A673 (cell line): ENCODE results near the gene SPATA6L. TPM values are rescaled to one million over a fixed set of nuclear protein-coding genes. Genes with fewer than 3 reads are reported as not detected.

Source experiments
- BruUV-seq: library from RNA; stranded (reverse); fragments of 400-500 nt; replicated peaks from 2 replicates; lab custom pipeline; 2021; lab: Mats Ljungman, UMichigan
- CTCF ChIA-PET: fragments of 300-600 bp; sonication (Branson Sonifier 250); formaldehyde crosslinking; loops from one replicate; lab custom pipeline; 2022; ENCODE audit warnings: antibody characterized with exemption; lab: Charles Lee
- POLR2A ChIA-PET: fragments of 300-600 bp; sonication (Branson Sonifier 250); formaldehyde crosslinking; loops from one replicate; lab custom pipeline; 2022; ENCODE audit warnings: antibody characterized with exemption; ENCODE audit not compliant: low non-redundant PET; lab: Charles Lee
- DNase-seq: peaks from one replicate; pipeline ENCODE4 v3.0.0-alpha.2; 2015; ENCODE audit warnings: low spot score
- H3K27ac ChIP-seq: fragments of 200-600 bp; sonication (generic); 2 replicates; pipeline ENCODE4 v1.5.1; 2016; ENCODE audit warnings: mixed run types, low read depth, mild to moderate bottlenecking, mixed read lengths, antibody characterized with exemption, low read length; ENCODE audit not compliant: poor library complexity, severe bottlenecking
- H3K27me3 ChIP-seq: fragments of 200-600 bp; sonication (generic); replicated peaks from 2 replicates; pipeline ENCODE4 v1.6.1; 2017; ENCODE audit warnings: mixed run types, low read depth, mild to moderate bottlenecking, mixed read lengths, antibody characterized with exemption, low read length; ENCODE audit not compliant: insufficient read depth, poor library complexity
- H3K36me3 ChIP-seq: fragments of 200-600 bp; sonication (generic); 2 replicates; pipeline ENCODE4 v1.6.1; 2016; ENCODE audit warnings: mixed run types, mild to moderate bottlenecking, mixed read lengths, antibody characterized with exemption, low read length; ENCODE audit not compliant: insufficient read depth, poor library complexity, severe bottlenecking
- H3K4me1 ChIP-seq: fragments of 200-600 bp; sonication (generic); 2 replicates; pipeline ENCODE4 v1.6.1; 2017; ENCODE audit warnings: mixed run types, mild to moderate bottlenecking, mixed read lengths, antibody characterized with exemption, low read length; ENCODE audit not compliant: insufficient read depth, poor library complexity, severe bottlenecking
- H3K4me3 ChIP-seq: fragments of 200-600 bp; sonication (generic); 2 replicates; pipeline ENCODE4 v1.5.1; 2016; ENCODE audit warnings: low read depth, mixed run types, mild to moderate bottlenecking, mixed read lengths, low read length; ENCODE audit not compliant: poor library complexity, severe bottlenecking
- H3K9me3 ChIP-seq: fragments of 200-600 bp; sonication (generic); 2 replicates; pipeline ENCODE4 v1.6.1; 2016; ENCODE audit warnings: mixed run types, low read depth, mild to moderate bottlenecking, mixed read lengths, antibody characterized with exemption, low read length; ENCODE audit not compliant: poor library complexity, severe bottlenecking
- CTCF ChIP-seq: fragments of 300-800, 200-600 bp; sonication (generic); conservative IDR thresholded peaks from 2 replicates; pipeline ENCODE4 v1.5.1; 2017; ENCODE audit warnings: low read depth, mild to moderate bottlenecking, antibody characterized with exemption, low read length, moderate library complexity, mixed read lengths
- EZH2 ChIP-seq: fragments of 200-600 bp; sonication (generic); IDR thresholded peaks from 2 replicates; pipeline ENCODE4 v1.6.1; 2017; ENCODE audit warnings: borderline replicate concordance, low read depth, mild to moderate bottlenecking, mixed read lengths, antibody characterized with exemption, low read length; ENCODE audit not compliant: poor library complexity, severe bottlenecking
- intact Hi-C: fragments of 100-400 bp; cut with micrococcal nuclease; formaldehyde crosslinking; loops from one replicate; pipeline ENCODE4 v1.10.0; 2022; ENCODE audit not compliant: unreplicated experiment
- total RNA-seq: library from RNA; stranded (reverse); gene quantifications from 2 replicates; pipeline ENCODE4 v1.2.3, GENCODE V29; 2021

Gene SPATA6L
- total RNA-seq, 1 experiment from 2014 or later = 21.2 TPM

DNA sequence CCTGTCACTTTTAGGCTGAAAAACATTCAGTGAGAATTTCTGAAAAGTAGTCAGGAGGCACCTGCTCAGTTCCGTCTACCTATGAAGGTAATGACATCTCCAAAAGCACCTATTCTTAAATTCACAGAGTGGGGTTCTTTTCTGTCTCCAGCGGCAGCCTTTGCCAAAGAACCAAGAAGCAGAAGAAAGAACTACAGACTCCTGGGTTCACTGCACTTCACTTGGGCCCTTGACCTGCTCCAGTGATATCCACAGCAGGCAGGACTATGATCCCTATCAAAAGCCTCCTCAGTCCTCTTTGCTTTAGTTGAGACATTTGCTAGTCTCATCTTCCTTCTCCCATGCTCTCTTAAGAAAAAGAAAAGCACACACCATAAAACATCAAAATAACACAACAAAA lies 23.9 kb downstream of the SPATA6L start:
- peak overlapping the region; percentile 65 for H3K27ac ChIP-seq
- peaks cover 6% of the 10 kb centered on the region for H3K36me3 ChIP-seq
- no peaks in the 10 kb centered on the region for H3K9me3 ChIP-seq
- DNase-seq = no peak
- H3K4me3 ChIP-seq = no peak overlapping the region
- intact Hi-C loops = loop anchor here (5.0 kb wide), 1 partner anchor 325 kb away; no protein-coding TSS in a partner anchor
- H3K4me1 ChIP-seq = peaks cover 7% of the 10 kb centered on the region
- H3K27me3 ChIP-seq = no peaks in the 10 kb centered on the region
- BruUV-seq = no TSS peak
- TF ChIP-seq CTCF (no peak), EZH2 (no peak)
- ChIA-PET CTCF (no interaction called here), POLR2A (no interaction called here)

GRCh38 chr9:4640027-4640426 lies 26.3 kb downstream of the SPATA6L start:
- no peaks in the 10 kb centered on the region for H3K9me3 ChIP-seq
- H3K27me3 ChIP-seq = no peaks in the 10 kb centered on the region
- no TSS peak for BruUV-seq
- no peaks in the 10 kb centered on the region for H3K36me3 ChIP-seq
- no peak overlapping the region for H3K27ac ChIP-seq
- H3K4me3 ChIP-seq = no peak overlapping the region
- peaks cover 16% of the 10 kb centered on the region for H3K4me1 ChIP-seq
- TF ChIP-seq EZH2 (no peak), CTCF (peak; percentile 74)
- ChIA-PET POLR2A (interaction anchor here (1.0 kb wide), 1 partner anchor 14 kb away, joined by 4 read pairs; no protein-coding TSS in a partner anchor), CTCF (interaction anchor here (0.5 to 1.6 kb wide), 5 partner anchors 14 to 365 kb away, joined by 3 to 11 read pairs (median 4); no protein-coding TSS in a partner anchor)
- peak; percentile 69 for DNase-seq
- intact Hi-C loops = loop anchor here (1.0 to 5.0 kb wide), 2 partner anchors 258 to 323 kb away; no protein-coding TSS in a partner anchor

DNA sequence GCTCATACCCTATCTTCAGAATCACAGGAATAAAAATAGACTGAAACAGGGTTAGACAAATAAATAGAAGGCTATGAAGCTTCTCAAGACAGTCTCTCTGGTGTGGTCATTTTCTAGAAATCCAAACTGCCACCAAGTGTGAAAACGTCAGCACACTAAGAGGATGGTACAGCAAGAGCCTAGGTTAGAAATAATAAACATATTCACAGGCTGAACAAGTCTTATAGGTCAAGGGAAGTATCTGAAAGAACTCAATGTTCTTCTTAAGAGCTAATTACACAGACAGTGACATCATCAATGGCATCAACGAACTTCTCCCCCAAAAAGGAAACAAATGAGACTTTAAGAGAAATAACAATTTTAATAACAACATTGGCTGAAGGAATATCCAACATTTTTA lies 26.9 kb downstream of the SPATA6L start:
- H3K4me3 ChIP-seq = no peak overlapping the region
- intact Hi-C loops = loop anchor here (5.0 kb wide), 1 partner anchor 147 kb away; the partner anchor contains the start of gene SLC1A1
- DNase-seq = no peak
- no peaks in the 10 kb centered on the region for H3K36me3 ChIP-seq
- H3K27ac ChIP-seq = peak overlapping the region; percentile 14
- POLR2A ChIA-PET = interaction anchor here (1.0 kb wide), 1 partner anchor 14 kb away, joined by 4 read pairs; no protein-coding TSS in a partner anchor
- TF ChIP-seq EZH2 = no peak
- no peak for TF ChIP-seq CTCF
- no peaks in the 10 kb centered on the region for H3K27me3 ChIP-seq
- H3K4me1 ChIP-seq = peaks cover 13% of the 10 kb centered on the region
- H3K9me3 ChIP-seq = no peaks in the 10 kb centered on the region
- CTCF ChIA-PET = interaction anchor here (0.5 to 1.6 kb wide), 4 partner anchors 13 to 356 kb away, joined by 3 to 11 read pairs (median 4); no protein-coding TSS in a partner anchor
- no TSS peak for BruUV-seq
